Type B pancreatic cell (in vitro differentiated cells): ENCODE results near the gene DGKE. TPM values are rescaled to one million over a fixed set of nuclear protein-coding genes. Genes with fewer than 3 reads are reported as not detected.

Source experiments
- DNase-seq: peaks from one replicate; pipeline ENCODE4 v3.0.0; 2021; ENCODE audit warnings: mixed read lengths; ENCODE audit not compliant: unreplicated experiment; ENCODE audit errors: extremely low spot score
- H3K27ac Mint-ChIP-seq: 2 replicates; pipeline ENCODE4 v1.8.0; 2021; ENCODE audit warnings: mild to moderate bottlenecking, mixed read lengths
- H3K27me3 Mint-ChIP-seq: 2 replicates; pipeline ENCODE4 v1.8.0; 2021; ENCODE audit warnings: mixed read lengths
- H3K36me3 Mint-ChIP-seq: 2 replicates; pipeline ENCODE4 v1.8.0; 2021; ENCODE audit warnings: mixed read lengths
- H3K4me1 Mint-ChIP-seq: one replicate; pipeline ENCODE4 v1.8.0; 2021; ENCODE audit warnings: mixed read lengths; ENCODE audit not compliant: unreplicated experiment
- H3K4me3 Mint-ChIP-seq: 2 replicates; pipeline ENCODE4 v1.8.0; 2021; ENCODE audit warnings: mild to moderate bottlenecking, mixed read lengths
- H3K9me3 Mint-ChIP-seq: 2 replicates; pipeline ENCODE4 v1.8.0; 2021; ENCODE audit warnings: mixed read lengths
- CTCF ChIP-seq: fragments of 200-600 bp; sonication (generic); conservative IDR thresholded peaks from 2 replicates; pipeline ENCODE4 v1.5.0; 2021; ENCODE audit warnings: antibody characterized with exemption, mild to moderate bottlenecking
- total RNA-seq: library from RNA; stranded (reverse); gene quantifications from 2 replicates; pipeline ENCODE4 v1.2.1, GENCODE V29; 2021; ENCODE audit warnings: low replicate concordance

Gene DGKE
- total RNA-seq, 1 donor from 2014 or later: 6.9 TPM

- TF ChIP-seq CTCF: no peak
- Mint-ChIP-seq H3K9me3 (no peaks in the 10 kb centered on the region), H3K27ac (no peak overlapping the region), H3K27me3 (peaks cover 3% of the 10 kb centered on the region), H3K36me3 (no peaks in the 10 kb centered on the region), H3K4me1 (no peaks in the 10 kb centered on the region), H3K4me3 (no peak overlapping the region)
- DNase-seq: no peak
These were observed 45.3 kb downstream of the DGKE start for GRCh38 chr17:56879280-56879679.

- H3K27me3 Mint-ChIP-seq: peaks cover 3% of the 10 kb centered on the region
- H3K36me3 Mint-ChIP-seq: peaks cover 1% of the 10 kb centered on the region
- no peak for DNase-seq
- no peak overlapping the region for H3K4me3 Mint-ChIP-seq
- H3K4me1 Mint-ChIP-seq: peaks cover 2% of the 10 kb centered on the region
- no peak overlapping the region for H3K27ac Mint-ChIP-seq
- TF ChIP-seq CTCF: no peak
- H3K9me3 Mint-ChIP-seq: no peaks in the 10 kb centered on the region
These were observed 46.2 kb downstream of the DGKE start for GRCh38 chr17:56880133-56880532.

GRCh38 chr17:56880571-56880970 lies 46.6 kb downstream of the DGKE start:
- no peak for TF ChIP-seq CTCF
- peaks cover 4% of the 10 kb centered on the region for H3K36me3 Mint-ChIP-seq
- H3K4me3 Mint-ChIP-seq: no peak overlapping the region
- DNase-seq: no peak
- peaks cover 6% of the 10 kb centered on the region for H3K4me1 Mint-ChIP-seq
- no peak overlapping the region for H3K27ac Mint-ChIP-seq
- H3K27me3 Mint-ChIP-seq: peaks cover 3% of the 10 kb centered on the region
- no peaks in the 10 kb centered on the region for H3K9me3 Mint-ChIP-seq

GRCh38 chr17:56881685-56882295 lies 47.8 kb downstream of the DGKE start:
- no peak for DNase-seq
- no peak overlapping the region for H3K4me3 Mint-ChIP-seq
- H3K36me3 Mint-ChIP-seq: peaks cover 11% of the 10 kb centered on the region
- no peaks in the 10 kb centered on the region for H3K27me3 Mint-ChIP-seq
- TF ChIP-seq CTCF: no peak
- H3K4me1 Mint-ChIP-seq: peaks cover 6% of the 10 kb centered on the region
- no peak overlapping the region for H3K27ac Mint-ChIP-seq
- H3K9me3 Mint-ChIP-seq: no peaks in the 10 kb centered on the region

GRCh38 chr17:56883616-56884015 lies 49.7 kb downstream of the DGKE start:
- H3K36me3 Mint-ChIP-seq: peaks cover 18% of the 10 kb centered on the region
- no peak overlapping the region for H3K4me3 Mint-ChIP-seq
- peaks cover 7% of the 10 kb centered on the region for H3K9me3 Mint-ChIP-seq
- DNase-seq: no peak
- H3K27ac Mint-ChIP-seq: no peak overlapping the region
- TF ChIP-seq CTCF: no peak
- peaks cover 6% of the 10 kb centered on the region for H3K4me1 Mint-ChIP-seq
- H3K27me3 Mint-ChIP-seq: no peaks in the 10 kb centered on the region
